ENCODE measurements around the gene EREG.
"Not testable (repeated sequence)": the region's sequence is repeated elsewhere in the genome, so short reads cannot be mapped to it uniquely, and the experiment has no call there.

EREG gene

DNA sequence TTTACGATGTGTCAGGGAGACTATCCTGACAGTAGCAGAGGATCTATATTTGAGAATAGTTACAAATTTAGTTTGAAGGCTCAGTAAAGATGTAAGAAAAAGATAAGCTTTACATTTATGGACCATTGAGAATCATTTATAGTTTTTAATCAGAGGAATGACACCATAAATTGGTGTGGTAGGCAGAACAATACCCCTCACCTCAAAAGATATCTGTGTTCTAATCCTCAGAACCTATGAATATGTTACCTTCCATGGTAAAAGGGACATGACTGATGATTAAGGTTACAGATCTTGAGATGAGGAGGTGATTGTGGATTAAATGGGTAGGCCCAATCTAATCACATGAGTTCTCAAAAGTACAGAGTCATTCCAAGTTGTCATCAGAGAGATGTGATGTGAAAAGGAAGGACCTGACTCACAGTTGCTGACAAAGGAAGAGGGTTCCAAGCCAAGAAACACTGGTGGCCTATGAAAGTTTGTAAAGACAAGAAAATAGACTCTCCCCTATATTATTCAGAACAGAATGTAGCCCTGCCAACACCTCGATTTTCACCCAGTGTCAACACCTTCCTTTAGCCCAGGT is 27.0 kb downstream of the EREG start:
- DNase-seq = no peak

DNA sequence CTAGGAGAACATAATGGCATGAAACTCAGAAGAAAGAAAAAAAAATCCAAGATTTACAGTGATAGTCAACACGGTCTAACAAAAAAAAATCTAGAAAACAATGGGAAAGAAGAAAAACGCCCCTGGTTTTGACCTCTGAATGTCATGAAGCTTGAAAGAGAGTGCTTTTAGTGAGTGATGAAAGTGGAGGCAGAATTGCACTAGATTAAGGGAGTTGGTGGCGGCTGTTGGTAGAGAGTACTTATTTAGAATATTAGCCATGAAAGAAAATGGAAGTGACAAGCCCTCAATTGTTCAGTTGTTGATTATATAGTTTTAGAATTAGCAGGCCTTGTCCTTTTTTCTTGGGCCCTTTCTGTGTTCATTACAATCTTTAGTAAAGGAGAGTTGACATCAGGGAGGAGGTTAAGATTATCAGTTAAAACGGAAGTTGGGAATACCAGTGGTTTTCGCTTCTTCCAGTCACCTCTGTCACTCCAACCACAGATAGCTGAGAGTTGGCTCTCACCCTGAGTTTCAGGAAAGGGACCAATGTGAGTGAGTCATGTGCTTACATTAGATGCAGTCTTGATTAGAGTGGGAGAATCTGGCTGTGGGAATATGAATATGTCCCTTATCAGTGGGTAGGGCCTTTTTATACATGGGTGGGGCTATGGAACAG is 29.7 kb downstream of the EREG start:
- DNase-seq = no peak

DNA sequence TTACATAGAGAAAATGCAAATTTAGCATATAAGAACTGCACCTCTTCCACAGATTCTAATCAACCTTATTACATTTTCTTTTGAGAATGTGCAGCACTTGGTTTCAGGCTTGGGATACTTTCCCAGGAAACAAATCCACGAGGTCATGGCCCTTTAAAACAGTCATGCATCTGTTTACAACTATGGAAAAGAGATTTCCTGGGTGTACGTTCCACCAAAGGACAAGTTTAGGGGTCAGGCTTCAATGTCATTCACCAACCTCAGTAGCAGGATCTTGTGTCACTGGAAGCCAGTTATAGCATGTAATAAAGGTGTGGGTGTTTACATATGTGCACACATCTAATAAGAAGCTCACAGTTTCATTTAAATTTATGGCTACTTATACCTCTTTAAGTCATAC is 30.7 kb downstream of the EREG start:
- no peak for DNase-seq

DNA sequence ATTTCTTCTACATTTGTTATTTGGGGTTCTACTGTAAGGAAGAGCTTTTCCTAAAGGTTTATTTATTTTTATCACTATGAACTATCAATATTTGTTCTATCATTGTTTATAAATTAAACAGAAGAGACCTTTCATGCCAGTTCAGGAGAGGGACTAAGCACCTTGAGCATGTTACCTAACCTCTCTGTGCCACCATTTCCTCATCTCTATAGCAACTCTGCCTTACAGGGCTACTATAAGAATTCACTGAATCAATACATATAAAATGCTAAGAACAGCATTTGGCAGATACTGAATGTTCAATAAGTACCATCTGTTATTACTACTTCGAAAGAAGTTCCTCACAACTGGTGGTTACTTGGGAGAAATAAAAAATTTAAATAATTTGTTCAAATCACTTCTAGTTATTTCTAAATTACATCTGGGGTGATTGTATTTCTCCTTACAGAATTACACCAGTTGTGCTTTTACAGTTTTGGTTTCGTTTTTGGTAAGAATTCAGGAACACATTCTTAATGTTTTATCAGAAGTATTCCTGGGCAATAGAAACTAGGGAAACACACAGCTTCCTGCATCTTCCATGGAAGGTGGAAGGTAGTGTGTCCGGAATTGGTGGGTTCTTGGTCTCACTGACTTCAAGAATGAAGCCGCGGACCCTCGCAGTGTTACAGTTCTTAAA is 32.9 kb downstream of the EREG start:
- no peak for DNase-seq

DNA sequence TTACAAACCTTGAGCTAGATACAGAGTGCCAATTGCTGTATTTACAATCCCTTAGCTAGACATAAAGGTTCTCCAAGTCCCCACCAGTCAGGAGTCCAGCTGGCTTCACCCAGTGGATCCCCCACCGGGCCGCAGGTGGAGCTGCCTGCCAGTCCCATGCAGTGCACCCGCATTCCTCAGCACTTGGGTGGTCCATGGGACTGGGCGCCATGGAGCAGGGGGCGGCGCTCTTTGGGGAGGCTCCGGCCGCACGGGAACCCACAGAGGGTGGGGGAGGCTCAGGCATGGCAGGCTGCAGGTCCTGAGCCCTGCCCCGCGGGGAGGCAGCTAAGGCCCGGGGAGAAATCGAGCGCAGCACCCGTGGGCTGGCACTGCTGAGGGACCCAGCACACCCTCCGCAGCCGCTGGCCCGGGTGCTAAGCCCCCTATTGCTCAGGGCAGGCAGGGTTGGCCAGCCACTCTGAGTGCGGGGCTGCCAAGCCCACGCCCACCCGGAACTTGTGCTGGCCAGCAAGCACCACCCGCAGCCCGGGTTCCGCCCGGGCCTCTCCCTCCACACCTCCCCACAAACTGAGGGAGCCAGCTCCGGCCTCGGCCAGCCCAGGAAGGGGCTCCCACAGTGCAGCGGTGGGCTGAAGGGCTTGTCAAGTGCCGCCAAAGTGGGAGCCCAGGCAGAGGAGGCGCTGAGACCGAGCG is 34.1 kb downstream of the EREG start:
- not testable (repeated sequence) for DNase-seq

DNA sequence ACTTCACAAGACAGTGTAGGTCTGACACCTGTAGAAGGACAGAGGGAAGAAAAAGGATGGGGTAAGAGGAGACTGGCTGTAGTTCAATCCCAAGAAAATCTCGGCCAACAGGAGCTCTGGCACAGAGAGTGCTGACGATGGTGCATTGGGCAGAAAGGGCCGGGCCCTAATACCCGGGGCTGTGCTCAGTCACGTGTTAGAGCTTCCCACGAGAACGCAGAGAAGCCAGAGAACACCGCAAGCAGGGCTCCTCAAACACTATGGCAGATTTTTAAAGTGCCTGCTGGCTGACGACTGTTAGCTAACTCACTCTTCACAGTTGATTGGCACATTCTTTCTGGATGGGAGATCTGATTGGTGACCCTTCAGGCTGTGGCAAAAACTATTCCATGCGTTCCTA is 35.5 kb downstream of the EREG start:
- no peak for DNase-seq

DNA sequence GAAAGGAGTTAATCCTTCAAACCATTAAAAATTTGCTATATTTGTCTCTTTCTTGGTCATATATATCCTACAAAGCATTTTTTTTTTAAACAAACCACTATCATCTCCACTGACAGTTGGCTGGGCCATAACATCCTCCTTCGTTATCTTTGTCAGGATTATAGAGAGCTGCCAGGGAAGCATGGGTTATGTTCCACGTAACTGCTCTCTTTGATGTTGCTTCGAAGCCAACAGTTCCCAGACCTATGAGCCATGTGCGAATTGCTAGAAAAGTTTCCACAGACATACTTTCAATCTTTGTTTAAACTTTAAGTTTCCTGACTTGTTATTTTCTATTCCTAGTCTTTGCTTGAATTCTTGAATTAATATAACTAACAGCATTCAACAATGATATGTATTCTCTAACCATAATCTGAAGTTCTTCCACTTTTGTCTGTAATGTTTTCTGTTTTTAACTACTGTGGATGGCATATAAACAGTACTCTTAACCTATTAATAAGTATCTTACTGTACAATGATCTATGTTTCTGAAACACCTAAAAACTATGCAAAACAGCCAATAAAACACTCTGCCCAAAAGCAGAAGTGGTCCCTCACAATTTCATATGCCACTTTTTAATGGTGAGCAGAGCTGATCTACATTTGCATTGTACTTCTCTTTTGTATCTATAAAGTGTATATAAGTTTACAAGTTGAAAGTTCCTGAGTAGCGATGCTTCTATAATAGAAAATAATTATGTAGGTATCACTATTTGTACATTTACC is 37.9 kb downstream of the EREG start:
- DNase-seq = no peak

DNA sequence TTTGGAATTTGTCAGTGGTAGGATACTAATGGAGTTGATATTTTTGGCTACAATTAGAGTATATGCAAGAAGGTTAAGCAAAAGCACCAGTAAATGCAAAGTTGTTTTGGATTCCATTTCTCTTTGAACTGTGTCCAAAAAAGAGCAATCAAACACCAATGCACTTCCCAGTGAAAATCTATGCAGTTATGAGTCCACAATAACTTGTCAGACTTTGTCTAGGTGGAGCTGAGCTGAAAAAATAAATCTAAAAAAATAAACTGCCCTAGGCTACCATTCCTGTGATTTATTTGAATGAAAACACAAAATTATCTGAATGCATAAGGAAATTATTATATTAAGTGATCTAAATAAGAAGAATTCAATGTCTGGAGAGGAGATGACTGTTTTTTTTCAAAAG is 42.9 kb downstream of the EREG start:
- DNase-seq = no peak

DNA sequence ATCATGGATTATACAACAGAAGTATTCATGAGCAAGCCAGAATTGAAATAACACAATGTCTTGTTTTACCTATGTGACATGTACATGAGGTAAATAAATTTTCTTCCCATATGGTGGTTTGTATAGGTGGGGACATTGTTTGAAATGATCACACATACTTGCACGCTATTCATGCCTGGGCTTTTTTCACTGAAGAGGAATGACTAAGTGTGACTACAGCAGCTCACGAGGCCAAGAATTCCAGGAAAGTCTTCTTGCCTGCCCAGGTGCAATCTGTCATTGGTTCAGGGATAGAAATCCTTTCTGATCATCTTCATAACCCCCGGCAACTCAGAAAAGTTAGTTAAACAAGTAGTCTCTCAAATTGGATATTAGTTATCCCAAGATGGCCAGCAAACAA is 43.7 kb downstream of the EREG start:
- no peak for DNase-seq

DNA sequence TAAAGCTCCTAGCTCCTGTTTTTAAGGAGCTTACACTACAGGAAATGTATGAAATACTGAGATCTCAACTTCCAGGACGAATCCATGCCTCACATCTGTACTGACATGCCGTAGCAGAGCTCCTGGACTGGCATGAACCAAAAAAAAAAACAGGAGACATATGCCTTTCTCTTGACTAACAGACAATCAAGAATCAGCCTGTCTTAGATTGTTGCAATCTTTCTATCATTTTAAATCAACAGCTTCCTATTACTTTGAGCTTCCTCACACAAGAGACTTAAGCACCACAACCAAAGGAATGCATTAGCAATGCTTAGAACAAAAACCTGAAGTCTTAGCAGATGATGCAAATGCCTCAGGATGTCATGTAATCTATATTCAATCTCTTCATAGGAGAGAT is 45.3 kb downstream of the EREG start:
- no peak for DNase-seq

DNA sequence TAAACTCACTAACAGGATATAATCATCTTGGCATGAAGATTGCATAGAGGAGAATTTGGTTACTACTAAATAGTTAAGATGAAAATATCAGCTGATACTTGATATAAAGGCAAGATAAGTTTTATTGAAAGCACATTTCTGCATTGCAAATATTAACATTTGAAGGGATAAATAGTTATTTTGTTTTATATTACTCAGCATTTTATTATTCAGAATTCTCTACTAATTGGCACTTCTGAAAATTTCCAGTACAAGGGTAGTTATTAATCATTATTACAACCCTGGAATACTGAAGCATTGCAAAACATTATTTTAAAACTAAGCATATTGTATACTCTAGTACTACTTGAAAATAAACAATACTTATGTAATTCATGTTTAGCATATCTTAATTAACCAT is 47.3 kb downstream of the EREG start:
- no peak for DNase-seq

DNA sequence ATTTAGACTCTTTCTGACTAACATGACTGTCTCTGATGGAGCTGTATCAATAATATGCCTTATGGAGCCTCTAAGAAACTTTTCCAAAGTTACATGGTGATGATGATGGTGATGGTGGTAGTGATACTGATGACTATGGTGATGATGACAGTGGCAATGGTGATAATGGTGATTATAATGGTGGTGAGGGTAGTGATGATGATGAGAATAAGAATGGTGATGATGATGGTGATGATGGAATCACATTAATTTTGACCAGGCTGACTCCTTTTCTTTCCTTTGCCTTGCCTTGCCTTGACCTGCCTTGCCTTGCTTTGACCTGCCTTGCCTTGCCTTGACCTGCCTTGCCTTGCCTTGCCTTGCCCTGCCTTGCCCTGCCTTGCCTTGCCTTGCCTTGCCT is 48.3 kb downstream of the EREG start:
- no peak for DNase-seq

DNA sequence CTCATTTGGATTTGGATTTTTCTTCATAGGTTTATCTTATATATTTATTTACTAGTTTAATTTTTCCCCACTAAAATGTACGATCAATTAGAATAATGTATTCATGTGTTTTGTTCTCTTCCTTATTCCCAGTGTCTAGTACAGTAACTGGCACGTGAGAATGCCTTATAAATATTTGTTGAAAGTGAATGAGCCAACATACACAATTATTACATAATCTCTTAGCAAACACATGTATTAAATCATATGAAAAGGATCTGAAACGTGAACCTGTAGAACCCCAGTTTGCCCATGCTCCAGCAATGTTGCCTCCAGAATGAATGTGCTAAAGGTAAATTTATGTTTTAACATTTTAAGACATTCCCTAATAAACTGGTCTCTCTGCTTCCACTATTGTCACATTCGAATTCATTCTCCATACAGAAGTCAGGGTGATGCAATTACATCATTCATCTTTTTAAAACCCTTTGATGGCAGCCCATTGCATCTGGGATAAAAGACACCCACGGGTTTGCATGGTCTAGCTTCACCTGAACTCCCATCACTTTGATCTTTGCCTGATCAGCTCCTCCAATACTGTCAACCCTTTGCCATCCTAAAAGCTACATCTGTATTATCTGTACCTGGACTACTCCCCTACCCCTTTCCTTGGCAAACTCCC is 49.3 kb downstream of the EREG start:
- DNase-seq = no peak

DNA sequence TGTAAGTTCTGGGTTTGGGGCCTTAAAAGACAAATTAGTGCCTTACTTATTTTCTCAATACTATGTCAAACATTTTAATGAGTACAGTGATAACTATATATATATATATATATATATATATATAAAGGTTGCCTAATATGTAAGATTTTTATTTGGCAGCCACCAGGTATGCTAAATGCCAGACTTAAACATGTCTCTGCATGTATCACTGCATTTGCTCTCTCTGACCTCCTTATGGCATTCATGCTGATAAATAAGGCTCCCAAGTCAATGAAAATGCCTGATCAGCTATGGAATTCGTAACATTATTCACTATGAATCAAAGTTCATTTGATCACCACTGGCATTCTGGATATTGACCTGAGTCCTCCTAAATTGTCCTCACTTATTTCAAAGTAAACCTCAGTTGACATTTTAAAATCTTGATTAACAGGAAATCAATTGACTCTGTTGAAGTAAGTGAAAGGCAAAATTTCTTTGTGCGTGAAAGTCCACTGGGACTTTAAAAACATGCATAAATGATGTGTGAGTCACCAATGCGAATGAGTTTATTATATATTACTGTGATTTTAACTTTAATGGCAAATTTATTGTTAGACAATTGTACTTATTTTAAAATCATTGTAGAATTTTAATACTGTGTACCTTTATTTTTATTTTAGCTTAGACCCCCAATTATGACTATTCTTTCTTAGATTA is 50.8 kb downstream of the EREG start:
- no peak for DNase-seq

DNA sequence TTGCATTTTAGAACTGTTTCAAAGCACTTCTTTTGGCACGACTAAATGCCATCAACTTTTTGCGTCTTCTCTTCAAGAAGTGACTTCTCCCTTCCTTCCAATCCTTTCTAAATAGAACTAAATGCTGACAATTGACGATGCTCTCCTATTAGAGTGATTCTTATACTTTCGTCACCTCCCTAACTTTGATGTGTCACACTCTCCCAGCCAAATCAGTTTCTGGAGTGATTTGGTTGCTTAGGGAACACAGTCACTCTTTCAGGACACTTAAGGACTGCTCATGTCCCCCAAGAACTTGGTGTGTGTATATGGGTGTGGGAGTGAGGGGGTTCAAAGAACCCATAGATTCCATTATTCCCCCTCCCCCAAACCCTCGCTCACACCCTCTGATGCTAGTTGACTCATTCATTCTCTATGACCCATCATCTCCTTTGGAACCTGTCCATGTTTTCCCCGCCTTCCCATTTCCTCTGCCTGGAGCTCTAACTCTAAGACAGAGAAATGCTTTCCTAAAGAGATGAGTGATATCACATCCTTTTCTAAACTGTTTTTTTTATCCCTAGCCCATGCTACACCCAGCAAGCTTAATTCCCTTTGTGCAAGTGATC is 53.2 kb downstream of the EREG start:
- DNase-seq = no peak

DNA sequence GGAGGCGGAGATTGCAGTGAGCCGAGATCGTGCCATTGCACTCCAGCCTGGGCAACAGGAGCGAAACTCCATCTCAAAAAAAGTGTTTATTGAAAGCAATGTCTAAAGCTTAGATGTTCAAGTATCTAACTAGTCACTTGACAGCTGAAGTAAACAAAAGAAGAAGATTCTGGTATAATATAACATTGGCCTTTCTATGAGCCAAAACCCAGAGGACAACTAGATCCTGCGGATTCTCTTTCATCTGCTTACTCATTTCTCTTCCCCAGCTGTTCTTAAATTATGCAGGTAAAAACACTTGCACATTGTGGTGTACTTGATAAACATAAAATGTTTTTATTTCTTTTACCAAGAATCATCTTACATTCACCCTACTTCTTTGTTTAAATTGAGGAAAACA is 55.9 kb downstream of the EREG start:
- DNase-seq = no peak

DNA sequence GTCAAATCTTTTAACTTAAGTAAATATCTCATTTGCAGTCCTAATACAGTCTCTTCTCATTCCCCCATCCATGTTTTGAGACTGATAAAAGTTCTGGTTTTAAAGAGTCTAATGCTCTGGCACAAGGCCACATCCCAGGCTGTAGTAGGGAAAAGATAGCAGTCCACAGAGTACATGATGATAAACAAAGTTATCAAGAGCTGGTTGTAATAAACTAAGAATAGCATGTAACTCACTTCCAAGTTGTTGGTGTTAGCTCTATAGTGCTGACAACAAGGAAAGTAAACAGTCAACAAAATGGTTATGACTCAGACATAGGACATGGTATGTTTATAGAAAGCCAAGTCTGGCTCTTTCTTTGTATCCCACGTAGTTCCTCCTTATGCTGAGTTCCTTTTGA is 58.2 kb downstream of the EREG start:
- DNase-seq = no peak

DNA sequence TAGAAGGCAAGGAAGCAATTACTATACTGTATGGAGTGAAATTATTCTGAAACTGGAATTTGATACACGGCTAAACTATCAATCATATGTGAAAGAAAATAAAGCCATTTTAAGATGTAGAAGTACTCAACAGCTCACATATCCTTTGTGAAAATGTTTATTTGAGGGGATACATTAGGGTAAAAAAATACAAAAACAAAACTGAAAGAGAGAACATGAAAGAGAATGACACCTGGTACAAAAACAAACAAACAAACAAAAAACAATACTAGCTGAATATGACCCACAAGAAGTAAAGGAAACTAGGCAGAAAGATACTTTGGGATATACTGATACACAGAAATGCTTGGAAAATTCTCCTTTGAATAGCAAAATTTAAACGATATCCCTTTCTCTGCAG is 59.2 kb downstream of the EREG start:
- no peak for DNase-seq

DNA sequence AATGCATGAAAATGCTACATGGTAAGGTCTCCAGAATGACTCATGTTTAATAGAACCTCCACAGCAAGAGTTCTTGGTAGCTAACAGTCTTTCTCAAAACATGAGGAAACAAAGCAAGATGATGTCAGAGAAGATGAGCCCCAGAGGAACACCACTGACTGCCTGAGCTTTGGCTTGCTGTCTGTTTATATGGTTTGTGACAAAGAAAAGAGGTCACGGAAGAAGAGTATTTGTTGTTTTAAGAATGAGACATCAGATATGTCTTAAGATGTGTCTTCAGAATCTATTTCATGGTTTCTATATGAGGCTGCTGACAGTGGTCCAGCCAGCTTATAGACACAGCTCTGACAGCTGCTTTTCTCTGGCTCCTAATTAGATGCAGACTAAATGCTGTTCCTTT is 61.2 kb downstream of the EREG start:
- no peak for DNase-seq

DNA sequence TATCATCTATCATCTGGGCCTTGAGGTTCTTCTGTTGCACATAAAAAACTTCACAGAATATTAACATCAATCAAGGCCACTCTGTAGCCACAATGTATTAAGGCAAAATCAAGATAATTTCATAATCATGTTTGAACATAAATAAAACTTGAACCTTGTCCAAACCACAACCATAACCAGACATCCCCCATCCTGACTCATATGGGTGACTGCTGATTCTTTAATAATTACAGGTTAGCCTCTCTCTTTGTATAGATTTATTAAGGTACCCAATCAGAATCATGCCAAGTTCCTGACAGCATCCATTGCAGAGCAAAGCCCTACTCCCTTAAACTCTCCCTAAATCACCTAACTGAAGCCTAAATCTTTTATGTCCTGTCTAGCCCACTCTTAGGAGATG is 63.3 kb downstream of the EREG start:
- DNase-seq = no peak

DNA sequence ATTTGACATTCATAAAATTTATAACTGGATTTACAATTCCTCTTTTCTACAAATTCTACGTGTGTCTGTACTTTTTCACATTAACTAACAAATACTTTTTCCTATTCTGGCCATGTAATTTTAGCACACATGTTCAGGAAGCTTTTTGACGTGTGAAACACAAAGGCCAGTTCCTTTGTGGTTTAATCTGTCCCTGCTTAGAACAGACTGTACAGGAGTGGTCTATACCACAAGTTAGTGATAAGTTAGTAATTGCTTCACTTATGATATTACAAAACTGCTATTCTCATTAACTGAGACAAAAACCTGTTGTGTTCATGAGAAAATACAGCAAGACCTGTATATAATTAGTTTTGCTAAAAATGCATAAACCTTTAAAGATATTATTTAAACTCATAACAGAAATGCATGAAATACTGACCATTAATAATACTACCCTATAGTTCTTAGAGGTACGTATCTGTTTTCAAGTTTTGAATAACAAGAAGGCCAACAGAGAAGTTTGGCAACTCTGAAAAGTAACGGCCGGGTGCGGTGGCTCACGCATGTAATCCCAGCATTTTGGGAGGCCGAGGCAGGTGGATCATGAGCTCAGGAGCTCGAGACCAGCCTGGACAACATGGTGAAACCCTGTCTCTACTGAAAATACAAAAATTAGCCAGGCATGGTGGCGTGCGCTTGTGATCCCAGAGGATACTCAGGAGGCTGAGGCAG is 66.3 kb downstream of the EREG start:
- no peak for DNase-seq
